SK-N-SH (cell line): ENCODE data around the gene PPM1L.

ENCODE experiments used
- CHD2 ChIP-seq: fragments of 150-350 bp; IDR thresholded peaks from 2 replicates; pipeline ENCODE4 v1.6.1; 2018; ENCODE audit warnings: low read length; ENCODE audit not compliant: partially characterized antibody
- EP300 ChIP-seq, 2 experiments: IDR thresholded peaks; 2 replicates each; pipeline versions ENCODE4 v1.4.0 to v1.6.1; 2012; ENCODE audit warnings: borderline replicate concordance in 1 of 2, low read depth in 1 of 2, low read length in 1 of 2
- EZH2phosphoT487 ChIP-seq: fragments of 200-600 bp; sonication (generic); IDR thresholded peaks from 2 replicates; pipeline ENCODE4 v1.6.1; 2017; ENCODE audit warnings: low read depth, mixed run types, mild to moderate bottlenecking, antibody characterized with exemption, moderate library complexity, borderline replicate concordance
- JUND ChIP-seq: IDR thresholded peaks from 2 replicates; pipeline ENCODE4 v1.4.0; 2012
- MAX ChIP-seq: IDR thresholded peaks from 2 replicates; pipeline ENCODE4 v1.4.0; 2012; ENCODE audit warnings: low read depth
- NRF1 ChIP-seq: IDR thresholded peaks from 2 replicates; pipeline ENCODE4 v1.6.1; 2012; ENCODE audit warnings: low read depth, mild to moderate bottlenecking, low read length
- RAD21 ChIP-seq: IDR thresholded peaks from 2 replicates; pipeline ENCODE4 v1.6.1; 2012; ENCODE audit warnings: mild to moderate bottlenecking, low read length
- RCOR1 ChIP-seq: fragments of 150-350 bp; IDR thresholded peaks from 2 replicates; pipeline ENCODE4 v1.6.1; 2017; ENCODE audit warnings: antibody characterized with exemption, low read length
- REST ChIP-seq: IDR thresholded peaks from 2 replicates; pipeline ENCODE4 v1.6.1; 2012; ENCODE audit warnings: mild to moderate bottlenecking, low read depth, low read length, moderate library complexity
- TF ChIP-seq, protein P1 (sequence below): fragments of 200-600 bp; sonication (generic); IDR thresholded peaks from 2 replicates; pipeline ENCODE4 v1.6.1; 2017; ENCODE audit warnings: antibody characterized with exemption, mild to moderate bottlenecking, moderate library complexity
- TF ChIP-seq, protein P2 (sequence below): fragments of 150-350 bp; IDR thresholded peaks from 2 replicates; pipeline ENCODE4 v1.6.1; 2016; ENCODE audit warnings: mild to moderate bottlenecking, low read depth, low read length

- no peak for TF ChIP-seq REST
- TF ChIP-seq MAX: no peak
- TF ChIP-seq, protein P1, sequence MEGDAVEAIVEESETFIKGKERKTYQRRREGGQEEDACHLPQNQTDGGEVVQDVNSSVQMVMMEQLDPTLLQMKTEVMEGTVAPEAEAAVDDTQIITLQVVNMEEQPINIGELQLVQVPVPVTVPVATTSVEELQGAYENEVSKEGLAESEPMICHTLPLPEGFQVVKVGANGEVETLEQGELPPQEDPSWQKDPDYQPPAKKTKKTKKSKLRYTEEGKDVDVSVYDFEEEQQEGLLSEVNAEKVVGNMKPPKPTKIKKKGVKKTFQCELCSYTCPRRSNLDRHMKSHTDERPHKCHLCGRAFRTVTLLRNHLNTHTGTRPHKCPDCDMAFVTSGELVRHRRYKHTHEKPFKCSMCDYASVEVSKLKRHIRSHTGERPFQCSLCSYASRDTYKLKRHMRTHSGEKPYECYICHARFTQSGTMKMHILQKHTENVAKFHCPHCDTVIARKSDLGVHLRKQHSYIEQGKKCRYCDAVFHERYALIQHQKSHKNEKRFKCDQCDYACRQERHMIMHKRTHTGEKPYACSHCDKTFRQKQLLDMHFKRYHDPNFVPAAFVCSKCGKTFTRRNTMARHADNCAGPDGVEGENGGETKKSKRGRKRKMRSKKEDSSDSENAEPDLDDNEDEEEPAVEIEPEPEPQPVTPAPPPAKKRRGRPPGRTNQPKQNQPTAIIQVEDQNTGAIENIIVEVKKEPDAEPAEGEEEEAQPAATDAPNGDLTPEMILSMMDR: no peak
- TF ChIP-seq, protein P2, sequence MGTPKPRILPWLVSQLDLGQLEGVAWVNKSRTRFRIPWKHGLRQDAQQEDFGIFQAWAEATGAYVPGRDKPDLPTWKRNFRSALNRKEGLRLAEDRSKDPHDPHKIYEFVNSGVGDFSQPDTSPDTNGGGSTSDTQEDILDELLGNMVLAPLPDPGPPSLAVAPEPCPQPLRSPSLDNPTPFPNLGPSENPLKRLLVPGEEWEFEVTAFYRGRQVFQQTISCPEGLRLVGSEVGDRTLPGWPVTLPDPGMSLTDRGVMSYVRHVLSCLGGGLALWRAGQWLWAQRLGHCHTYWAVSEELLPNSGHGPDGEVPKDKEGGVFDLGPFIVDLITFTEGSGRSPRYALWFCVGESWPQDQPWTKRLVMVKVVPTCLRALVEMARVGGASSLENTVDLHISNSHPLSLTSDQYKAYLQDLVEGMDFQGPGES: no peak
- no peak for TF ChIP-seq CHD2
- TF ChIP-seq NRF1: no peak
- TF ChIP-seq EZH2phosphoT487: no peak
- TF ChIP-seq RAD21: no peak
- no peak for TF ChIP-seq EP300 (IDR thresholded peaks at IDR 0.05; ENCODE audit: borderline replicate concordance in 1 of 2, low read depth in 1 of 2, low read length in 1 of 2)
- TF ChIP-seq JUND: no peak
- TF ChIP-seq RCOR1: no peak
These were observed 45.5 kb downstream of the PPM1L start for GRCh38 chr3:160801386-160802118.
